Tibial artery (tissue), 4 donors: ENCODE results near the gene KIRREL3.
A peak's percentile ranks its signal among the peaks of the same experiment; 100 is the strongest.

Source experiments
- DNase-seq, 2 donors: peaks; one replicate each; pipeline ENCODE4 v3.0.0-alpha.2; 2019
- H3K27ac ChIP-seq, 2 donors: fragments of 200-600 bp; sonication (generic) in 1 of 2; 1 replicate in 1 of 2; 2 replicates in 1 of 2; pipeline ENCODE4 v1.5.1; 2018 to 2019; ENCODE audit warnings: mild to moderate bottlenecking in 1 of 2
- H3K27me3 ChIP-seq, 2 donors: fragments of 200-600 bp; sonication (generic) in 1 of 2; one replicate each; pipeline versions ENCODE4 v1.5.1 to v1.6.0; 2016 to 2019
- H3K36me3 ChIP-seq, 3 donors: fragments of 200-600 bp; sonication (generic) in 2 of 3; one replicate each; pipeline ENCODE4 v1.5.1; 2016 to 2019; ENCODE audit warnings: mild to moderate bottlenecking in 2 of 3
- H3K4me1 ChIP-seq, 4 donors: fragments of 200-600 bp; sonication (generic) in 2 of 4; 1 replicate in 3 of 4; 2 replicates in 1 of 4; pipeline ENCODE4 v1.5.1; 2016 to 2019
- H3K4me3 ChIP-seq, 2 donors: fragments of 200-600 bp; sonication (generic) in 1 of 2; 1 replicate in 1 of 2; 2 replicates in 1 of 2; pipeline ENCODE4 v1.5.1; 2018 to 2019; ENCODE audit warnings: mild to moderate bottlenecking in 2 of 2
- H3K9me3 ChIP-seq, 3 donors: fragments of 200-600 bp; sonication (generic) in 1 of 3; one replicate each; pipeline ENCODE4 v1.5.1; 2016 to 2019
- intact Hi-C: fragments of 100-400 bp; cut with DNase I; formaldehyde crosslinking; loops from one replicate; pipeline ENCODE4 v1.15.0; 2023; ENCODE audit warnings: low total_unique reads
- TF ChIP-seq, protein P1 (sequence below), 2 experiments: fragments of 200-600 bp in 1 of 2; fragments of 450-650 bp in 1 of 2; IDR thresholded peaks; one replicate each; pipeline ENCODE4 v1.5.1; 2017 to 2019; ENCODE audit warnings: antibody characterized with exemption in 2 of 2, mild to moderate bottlenecking in 1 of 2, moderate library complexity in 1 of 2

The KIRREL3 gene

DNA sequence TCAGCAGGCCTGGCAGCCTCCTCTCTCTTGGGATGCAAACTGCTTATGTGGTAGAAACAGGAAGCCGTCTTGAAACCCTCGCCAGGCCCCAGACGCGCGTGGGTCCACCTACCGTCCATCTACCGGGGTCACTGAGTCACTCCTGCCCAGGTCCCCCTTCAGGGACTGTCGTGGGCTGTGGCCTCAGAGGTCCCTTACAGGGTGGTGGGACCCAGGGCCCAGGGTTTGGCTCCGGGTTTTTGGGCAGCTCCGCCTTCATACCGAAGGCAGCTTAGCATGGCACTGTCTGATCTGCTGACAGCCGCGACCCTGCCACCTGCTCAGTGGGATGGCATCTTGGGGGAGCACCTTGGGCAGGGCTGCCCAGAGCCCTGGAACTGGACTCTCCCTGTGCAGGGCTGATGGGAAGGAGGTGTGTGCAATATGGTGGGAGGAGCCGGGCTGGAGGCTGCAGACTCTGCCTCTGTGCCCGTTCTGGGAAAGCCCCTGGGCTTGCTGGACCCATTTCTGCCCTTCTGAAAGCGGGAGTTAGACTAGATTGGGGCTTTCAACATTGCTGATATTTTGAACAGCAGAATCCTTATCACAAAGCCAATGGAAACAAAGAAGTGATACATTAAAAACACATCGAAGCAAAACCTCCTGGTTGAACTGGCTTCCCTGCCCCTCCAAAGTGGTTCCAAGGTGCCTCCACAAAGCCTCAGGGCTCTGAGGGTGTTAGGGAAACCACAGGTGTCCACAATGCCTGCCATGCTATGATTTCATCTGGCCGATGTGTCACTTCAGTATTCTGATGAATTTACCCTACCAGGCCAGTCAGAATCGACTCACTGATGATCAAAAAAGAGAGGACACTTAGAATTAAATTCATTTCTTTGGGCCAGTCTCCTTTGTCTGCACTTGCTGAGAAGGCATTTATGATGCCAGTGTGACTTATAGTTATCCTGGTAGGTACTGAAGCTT, 316.5 kb downstream of the KIRREL3 start:
- Histone ChIP-seq H3K4me3 (no peak overlapping the region), H3K4me1 (no peaks in the 10 kb centered on the region), H3K27ac (no peak overlapping the region), H3K36me3 (no peaks in the 10 kb centered on the region), H3K9me3 (no peaks in the 10 kb centered on the region), H3K27me3 (peaks cover 0 to 2% of the 10 kb centered on the region in 2 donors)
- TF ChIP-seq, protein P1, sequence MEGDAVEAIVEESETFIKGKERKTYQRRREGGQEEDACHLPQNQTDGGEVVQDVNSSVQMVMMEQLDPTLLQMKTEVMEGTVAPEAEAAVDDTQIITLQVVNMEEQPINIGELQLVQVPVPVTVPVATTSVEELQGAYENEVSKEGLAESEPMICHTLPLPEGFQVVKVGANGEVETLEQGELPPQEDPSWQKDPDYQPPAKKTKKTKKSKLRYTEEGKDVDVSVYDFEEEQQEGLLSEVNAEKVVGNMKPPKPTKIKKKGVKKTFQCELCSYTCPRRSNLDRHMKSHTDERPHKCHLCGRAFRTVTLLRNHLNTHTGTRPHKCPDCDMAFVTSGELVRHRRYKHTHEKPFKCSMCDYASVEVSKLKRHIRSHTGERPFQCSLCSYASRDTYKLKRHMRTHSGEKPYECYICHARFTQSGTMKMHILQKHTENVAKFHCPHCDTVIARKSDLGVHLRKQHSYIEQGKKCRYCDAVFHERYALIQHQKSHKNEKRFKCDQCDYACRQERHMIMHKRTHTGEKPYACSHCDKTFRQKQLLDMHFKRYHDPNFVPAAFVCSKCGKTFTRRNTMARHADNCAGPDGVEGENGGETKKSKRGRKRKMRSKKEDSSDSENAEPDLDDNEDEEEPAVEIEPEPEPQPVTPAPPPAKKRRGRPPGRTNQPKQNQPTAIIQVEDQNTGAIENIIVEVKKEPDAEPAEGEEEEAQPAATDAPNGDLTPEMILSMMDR (IDR thresholded peaks at IDR 0.05) = no peak
- DNase-seq = no peak
- intact Hi-C loops = no loop called here

DNA sequence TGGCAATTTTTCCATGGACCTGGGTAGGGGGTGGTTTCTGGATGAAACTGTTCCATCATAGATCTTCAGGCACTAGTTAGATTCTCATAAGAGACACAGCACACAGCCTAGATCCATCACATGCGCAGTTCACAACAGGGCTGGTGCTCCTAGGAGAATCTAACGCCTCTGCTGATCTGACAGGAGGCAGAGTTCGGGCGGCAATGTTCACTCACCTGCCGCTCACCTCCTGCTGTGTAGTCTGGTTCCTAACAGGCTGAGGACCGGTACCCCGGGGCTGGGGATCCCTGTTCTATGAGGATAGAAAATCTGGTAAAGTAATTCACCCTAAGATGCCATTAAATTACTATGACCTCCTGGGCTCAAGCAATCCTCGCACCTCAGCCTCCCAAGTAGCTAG, 318.0 kb downstream of the KIRREL3 start:
- TF ChIP-seq, protein P1 (IDR thresholded peaks at IDR 0.05) = no peak
- intact Hi-C loops = no loop called here
- DNase-seq = no peak

DNA sequence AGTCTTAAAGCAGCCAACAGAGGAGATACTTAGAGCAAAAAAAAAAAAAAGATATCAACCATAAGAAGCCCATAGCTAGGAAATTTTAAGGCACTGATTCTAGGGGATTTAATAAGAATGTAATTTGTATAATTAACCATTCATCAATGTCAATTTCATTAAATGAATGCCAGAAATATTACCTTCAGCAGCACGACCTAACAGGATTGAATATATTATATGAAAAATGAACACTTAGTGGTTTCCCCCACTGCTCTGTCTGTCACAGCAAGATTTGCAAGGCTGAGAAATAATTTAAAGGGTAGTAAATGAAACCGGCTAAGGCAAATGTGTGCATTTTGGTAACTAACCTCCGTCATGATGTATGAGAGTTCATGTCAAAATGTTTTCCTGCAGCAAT, 319.9 kb downstream of the KIRREL3 start:
- TF ChIP-seq, protein P1 (IDR thresholded peaks at IDR 0.05) = no peak
- Histone ChIP-seq H3K36me3 (no peaks in the 10 kb centered on the region), H3K4me1 (no peaks in the 10 kb centered on the region), H3K4me3 (no peak overlapping the region), H3K27ac (no peak overlapping the region), H3K9me3 (no peaks in the 10 kb centered on the region), H3K27me3 (peaks cover 0 to 2% of the 10 kb centered on the region in 2 donors)
- intact Hi-C loops = no loop called here
- DNase-seq = no peak

More for the DNA sequence above, 318.0 kb downstream of the KIRREL3 start:
- Histone ChIP-seq H3K4me1 (no peaks in the 10 kb centered on the region), H3K9me3 (no peaks in the 10 kb centered on the region), H3K27ac (no peak overlapping the region), H3K27me3 (peaks cover 0 to 2% of the 10 kb centered on the region in 2 donors), H3K4me3 (no peak overlapping the region), H3K36me3 (no peaks in the 10 kb centered on the region)

DNA sequence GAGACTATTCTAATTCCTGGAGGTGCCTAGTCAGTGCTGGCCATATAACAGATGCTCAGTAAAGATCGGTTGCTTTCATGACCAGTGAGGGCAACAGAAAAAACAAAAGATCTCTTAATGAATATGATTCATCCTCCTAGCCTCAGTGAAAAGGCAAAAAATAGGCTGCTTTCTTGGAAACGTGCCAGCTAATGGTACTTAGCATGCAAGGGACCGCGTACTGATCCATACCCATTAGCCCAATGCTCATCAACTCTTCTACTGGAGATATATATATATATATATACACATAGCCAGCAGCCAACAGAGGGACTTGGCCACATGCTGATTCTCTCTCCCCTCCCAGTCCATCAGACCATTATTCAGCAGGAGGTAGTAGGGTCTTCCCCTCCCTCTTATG, 320.4 kb downstream of the KIRREL3 start:
- TF ChIP-seq, protein P1 (IDR thresholded peaks at IDR 0.05) = no peak

DNA sequence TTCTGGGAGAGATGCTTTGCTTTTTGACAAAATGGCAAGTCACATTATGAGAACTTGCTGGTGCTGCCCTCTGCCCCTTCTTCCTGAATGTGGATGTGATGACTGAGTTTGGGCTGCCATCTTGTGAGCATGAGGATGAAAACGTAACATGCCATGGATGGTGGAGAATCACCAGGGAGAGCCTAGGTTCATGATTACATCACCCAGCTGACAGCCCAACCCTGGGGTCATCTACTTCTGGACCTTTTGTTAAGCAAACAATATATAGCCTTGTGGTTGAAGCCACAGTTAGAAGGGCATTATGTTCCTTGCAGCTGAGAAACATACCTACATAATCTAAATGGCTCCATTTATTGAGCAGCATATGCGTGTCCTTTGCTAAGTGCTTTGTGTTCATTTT, 321.5 kb downstream of the KIRREL3 start:
- H3K4me1 ChIP-seq = no peaks in the 10 kb centered on the region
- no peaks in the 10 kb centered on the region for H3K9me3 ChIP-seq
- DNase-seq = peak in 1 of 2 donors; percentile 17
- no peaks in the 10 kb centered on the region for H3K36me3 ChIP-seq
- TF ChIP-seq, protein P1 (IDR thresholded peaks at IDR 0.05) = no peak
- no peak overlapping the region for H3K4me3 ChIP-seq
- no peaks in the 10 kb centered on the region for H3K27me3 ChIP-seq
- no peak overlapping the region for H3K27ac ChIP-seq
- intact Hi-C loops = no loop called here

More for the DNA sequence above, 320.4 kb downstream of the KIRREL3 start:
- Histone ChIP-seq H3K4me1 (no peaks in the 10 kb centered on the region), H3K27ac (no peak overlapping the region), H3K36me3 (no peaks in the 10 kb centered on the region), H3K27me3 (peaks cover 0 to under 1% of the 10 kb centered on the region in 2 donors), H3K4me3 (no peak overlapping the region), H3K9me3 (no peaks in the 10 kb centered on the region)
- DNase-seq = peak in 1 of 2 donors; percentile 4
- intact Hi-C loops = no loop called here
